ENCODE data around the gene TAP2. TPM values are rescaled to one million over a fixed set of nuclear protein-coding genes. Genes with fewer than 3 reads are reported as not detected.

The TAP2 gene
- total and polyA plus RNA-seq, 2 of the 13 experiments (the other 11 are each of a cell fraction or from before 2014, with no cell fraction given) = 10.3 to 17.6 TPM

GRCh38 chr6:32852844-32853540, 14.5 kb upstream of the TAP2 start (continued):
- no peak for TF ChIP-seq AFF4 (CRISPR knock-in tag; IDR thresholded peaks at IDR 0.05)
- TF ChIP-seq NFYB (CRISPR knock-in tag; IDR thresholded peaks at IDR 0.05) = no peak
- TF ChIP-seq THAP7 (CRISPR knock-in tag; IDR thresholded peaks at IDR 0.05) = no peak
- TF ChIP-seq ZSCAN5A (CRISPR knock-in tag; IDR thresholded peaks at IDR 0.05; ENCODE audit: borderline replicate concordance) = no peak
- no peak for TF ChIP-seq CCAR2 (optimal IDR thresholded peaks at IDR 0.05; ENCODE audit: low read depth, low read length)
- TF ChIP-seq CENPX (CRISPR knock-in tag; IDR thresholded peaks at IDR 0.05) = no peak
- TF ChIP-seq ZFP37 (CRISPR knock-in tag; IDR thresholded peaks at IDR 0.05; ENCODE audit: borderline replicate concordance) = no peak
- TF ChIP-seq JUND (CRISPR knock-in tag; IDR thresholded peaks at IDR 0.05) = no peak; the same call in 1 of the 2 replicates
- TF ChIP-seq KAT7 (CRISPR knock-in tag; IDR thresholded peaks at IDR 0.05; ENCODE audit: borderline replicate concordance) = no peak
- TF ChIP-seq ZBTB46 (CRISPR knock-in tag; IDR thresholded peaks at IDR 0.05; ENCODE audit: borderline replicate concordance) = no peak
- TF ChIP-seq MAZ (IDR thresholded peaks at IDR 0.05; ENCODE audit: borderline replicate concordance, low read depth, low read length) = no peak
- TF ChIP-seq MAZ (CRISPR knock-in tag; IDR thresholded peaks at IDR 0.05; ENCODE audit: low read depth) = no peak; the same call in 1 of the 2 replicates
- TF ChIP-seq MEIS2 (CRISPR knock-in tag; IDR thresholded peaks at IDR 0.05) = peak; percentile 19
- no peak for TF ChIP-seq CREB1 (IDR thresholded peaks at IDR 0.05)
- no peak for TF ChIP-seq CREB1 (CRISPR knock-in tag; IDR thresholded peaks at IDR 0.05)
- TF ChIP-seq ZNF224 (CRISPR knock-in tag; IDR thresholded peaks at IDR 0.05) = no peak
- TF ChIP-seq ZNF275 (CRISPR knock-in tag; IDR thresholded peaks at IDR 0.05; ENCODE audit: borderline replicate concordance) = no peak
- TF ChIP-seq EZH2 (conservative IDR thresholded peaks at IDR 0.05; ENCODE audit: low read depth, low read length) = no peak
- no peak for TF ChIP-seq PHF8 (CRISPR knock-in tag; IDR thresholded peaks at IDR 0.05)
- TF ChIP-seq MXD1 (CRISPR knock-in tag; IDR thresholded peaks at IDR 0.05) = peak; percentile 20; the same call in 1 of the 2 replicates
- TF ChIP-seq ATRX (CRISPR knock-in tag; IDR thresholded peaks at IDR 0.05; ENCODE audit: borderline replicate concordance) = no peak
